NCI-H510A treated with DMSO at 0.1 percent for 48 hours (cell line): Measurements from ENCODE around the gene CSRP1.

Experiments used
- DNase-seq: peaks from one replicate; lab custom pipeline; 2025; lab: John Stamatoyannopoulos, UW

Gene CSRP1

DNA sequence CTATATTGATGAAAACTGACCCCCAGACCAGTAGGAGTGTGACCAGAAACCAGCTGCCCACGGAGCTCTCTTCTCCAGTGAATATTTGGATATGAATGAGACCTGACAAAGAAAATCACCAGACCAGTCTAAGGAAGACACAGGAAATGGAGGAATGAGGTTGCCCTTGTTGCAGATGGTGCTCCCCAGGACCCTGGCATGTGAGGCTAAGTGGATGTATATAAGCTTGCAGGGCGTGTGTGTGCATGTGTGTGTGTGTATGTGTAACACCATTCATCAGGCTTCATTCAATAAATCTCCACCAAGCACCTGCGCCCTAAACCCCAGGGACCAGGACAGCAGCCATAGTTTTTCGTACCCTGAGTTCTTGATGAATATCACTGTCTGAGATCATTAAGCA lies 52.3 kb downstream of the CSRP1 start:
- no peak for DNase-seq

DNA sequence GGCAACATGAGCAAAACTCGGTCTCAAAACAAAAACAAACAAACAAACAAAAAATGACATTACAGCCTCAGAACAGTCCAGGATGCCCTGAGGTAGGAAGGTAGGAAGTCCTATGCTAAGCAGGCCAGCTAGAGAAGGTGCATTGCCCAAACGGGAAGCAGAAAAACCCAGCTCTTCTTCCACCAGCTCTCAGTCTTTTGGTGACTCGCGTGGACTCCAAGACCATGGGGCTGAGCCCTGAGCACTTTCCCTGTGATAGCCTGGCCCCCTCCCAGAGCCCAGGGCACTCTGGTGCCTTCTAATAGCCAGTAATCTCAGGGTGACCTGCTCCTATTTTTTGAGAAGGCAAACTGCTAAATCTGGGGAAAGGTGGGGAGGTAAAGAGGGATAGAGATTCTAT lies 54.1 kb downstream of the CSRP1 start:
- no peak for DNase-seq

DNA sequence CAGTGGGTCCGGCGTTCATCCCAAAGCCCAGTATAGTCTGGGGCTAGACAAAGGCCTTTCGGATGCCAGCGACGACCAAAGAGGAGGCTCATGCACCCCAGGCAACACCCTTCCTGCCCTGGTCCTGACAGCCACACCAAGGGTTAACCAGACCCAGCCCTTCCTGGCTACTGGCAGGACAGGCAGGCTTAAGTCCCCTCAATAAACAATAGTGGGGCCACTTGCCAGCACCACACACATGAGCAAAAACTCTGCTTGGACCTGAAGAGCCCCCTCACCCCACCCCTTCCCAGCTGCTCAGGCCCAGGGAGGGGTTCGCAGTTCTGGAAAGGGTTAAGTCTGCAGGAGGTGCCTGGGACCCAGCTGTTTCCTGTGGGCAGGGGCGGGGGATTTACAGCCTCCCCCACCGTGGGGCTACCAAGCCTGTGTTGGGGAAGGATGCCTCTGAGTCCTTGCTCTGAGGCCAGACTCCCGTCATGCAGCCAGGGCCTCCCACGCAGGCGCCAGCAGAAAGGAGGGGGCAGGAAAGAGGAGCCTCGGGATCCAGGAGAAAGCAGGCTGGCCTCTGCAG lies 56.1 kb downstream of the CSRP1 start:
- no peak for DNase-seq

DNA sequence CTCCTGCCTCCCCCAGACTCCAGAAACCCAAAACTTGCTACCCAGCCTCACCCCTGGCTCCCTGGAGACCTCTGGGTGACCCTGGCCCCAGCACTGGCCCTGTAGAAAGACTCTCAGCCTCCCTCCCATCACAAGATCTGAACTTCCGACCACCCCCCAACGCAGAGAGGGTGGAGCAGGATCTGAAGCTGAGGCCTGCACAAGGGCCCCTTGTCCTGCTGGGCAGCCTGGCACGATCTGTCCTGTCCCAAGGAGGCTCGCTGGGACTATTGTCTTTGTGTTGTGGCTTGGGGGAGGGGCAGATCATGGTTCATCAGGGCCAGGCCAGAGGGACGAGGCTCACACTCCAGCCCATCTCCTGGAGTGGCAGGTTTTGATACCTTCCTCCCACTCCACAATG lies 57.9 kb downstream of the CSRP1 start:
- no peak for DNase-seq

DNA sequence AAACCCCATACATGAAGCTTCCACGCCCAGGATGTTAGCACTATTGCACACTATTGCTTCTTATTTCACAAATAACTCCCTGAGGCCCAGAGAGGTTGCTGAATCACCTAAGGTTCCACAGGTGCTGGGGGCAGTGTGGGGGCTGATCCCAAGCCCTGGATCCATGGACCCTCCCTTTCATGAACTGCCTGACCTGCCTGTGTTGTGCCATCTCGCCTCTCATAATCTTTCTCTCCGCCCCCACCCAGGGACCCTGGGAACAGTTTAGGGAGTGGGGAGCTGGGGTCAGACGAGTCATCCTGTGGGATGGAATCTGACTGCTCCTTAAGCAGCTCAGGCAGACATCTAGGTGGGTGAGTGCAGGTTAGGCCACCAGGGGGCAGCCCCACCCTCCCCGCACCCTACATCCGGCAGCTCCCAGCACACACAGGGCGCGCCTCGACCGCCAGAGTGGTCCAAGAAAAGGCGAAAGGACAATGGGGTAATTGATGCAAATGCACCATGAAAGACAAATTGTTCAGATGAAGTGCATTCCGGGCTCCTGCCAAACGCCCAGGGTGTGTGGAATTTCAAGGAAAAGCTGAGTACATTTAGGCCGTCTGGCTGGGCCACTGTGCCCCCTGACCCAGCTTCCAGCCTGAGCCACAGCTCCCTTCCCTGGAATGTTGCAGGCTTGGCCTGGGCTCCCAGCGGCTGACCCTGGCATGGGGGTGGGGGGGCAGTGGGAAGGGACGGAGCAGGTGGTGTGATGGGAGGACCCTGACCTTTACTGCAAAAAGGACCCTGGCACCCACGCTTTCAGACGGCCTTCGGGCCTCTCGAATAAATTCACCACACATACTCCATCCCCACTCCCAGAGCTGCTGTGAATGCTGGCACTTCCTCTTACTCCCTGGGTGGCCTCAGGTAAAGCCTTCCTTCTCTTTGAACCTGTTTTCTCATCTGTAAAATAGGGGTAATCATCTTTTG lies 58.7 kb downstream of the CSRP1 start:
- peak; percentile 65 for DNase-seq

DNA sequence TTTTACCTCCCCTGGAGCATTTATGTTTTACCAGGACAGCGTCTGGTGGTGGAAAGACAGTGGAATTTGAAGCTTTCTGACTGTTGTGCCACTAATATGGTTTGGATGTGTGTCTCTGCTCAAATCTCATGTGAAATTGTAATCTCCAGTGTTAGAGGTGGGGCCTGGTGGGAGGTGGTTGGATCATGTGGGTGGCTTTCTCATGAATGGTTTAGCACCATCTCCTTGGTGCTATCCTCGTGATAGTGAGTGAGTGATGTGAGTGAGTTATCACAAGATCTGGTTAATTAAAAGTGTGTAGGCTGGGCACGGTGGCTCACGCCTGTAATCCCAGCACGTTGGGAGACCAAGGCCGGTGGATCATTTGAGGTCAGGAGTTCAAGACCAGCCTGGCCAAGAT lies 61.6 kb downstream of the CSRP1 start:
- no peak for DNase-seq

DNA sequence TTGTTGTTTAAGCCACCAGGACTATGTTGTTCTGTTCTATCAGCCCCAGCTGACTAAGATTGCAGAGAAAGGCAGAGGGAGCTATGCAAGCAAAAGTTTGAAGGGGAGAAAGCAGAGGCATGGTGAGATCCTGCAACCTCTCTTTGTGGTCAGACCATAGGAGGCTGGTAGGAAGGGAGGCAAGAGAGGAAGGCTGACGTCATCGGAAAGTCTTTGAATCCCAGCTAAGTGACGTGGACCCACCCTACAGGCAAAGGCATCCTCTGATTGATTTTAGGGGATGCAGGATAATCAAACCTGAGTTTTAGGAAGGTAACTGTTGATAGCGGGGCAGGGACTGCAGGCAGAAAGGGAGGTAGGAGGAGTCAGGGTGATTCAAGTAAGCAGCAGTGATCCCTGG lies 62.1 kb downstream of the CSRP1 start:
- DNase-seq = no peak

DNA sequence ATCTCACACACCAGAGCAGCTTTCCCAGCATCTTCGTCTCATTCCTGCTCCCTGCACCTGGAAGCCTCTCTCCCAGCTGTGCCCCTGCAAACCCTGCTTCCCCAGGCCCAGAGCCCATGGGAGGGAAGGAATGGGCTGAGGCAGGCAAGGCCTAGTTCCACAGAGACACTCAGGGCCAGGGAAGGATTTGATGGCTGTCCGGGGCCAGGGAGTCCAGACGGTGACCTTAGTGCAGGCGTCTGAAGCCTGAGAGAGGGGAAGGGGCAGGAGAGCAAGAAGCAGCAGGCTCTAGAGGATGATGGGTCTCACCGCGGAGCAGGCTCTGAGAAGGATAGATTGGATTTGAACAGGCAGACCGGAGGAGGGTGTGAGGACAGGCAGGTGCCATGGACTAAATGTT lies 63.2 kb downstream of the CSRP1 start:
- no peak for DNase-seq

DNA sequence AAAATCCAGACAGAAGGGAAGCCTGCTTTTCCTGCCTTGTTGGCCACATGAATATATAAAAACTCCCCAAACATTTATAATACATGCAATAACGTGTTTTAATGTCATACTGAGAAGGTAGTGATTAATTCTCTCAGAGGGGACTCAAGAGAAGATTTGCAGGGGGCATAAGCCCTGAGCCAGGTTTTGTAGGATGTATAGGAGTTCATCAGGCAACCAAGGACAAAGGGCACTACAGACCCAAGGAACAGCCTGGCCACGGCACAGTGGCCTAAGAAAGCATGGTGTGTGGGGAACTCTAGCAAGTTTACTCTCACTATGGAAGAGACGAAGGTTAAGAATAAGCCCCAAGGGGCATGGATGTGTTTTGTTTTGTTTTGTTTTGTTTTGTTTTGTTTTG lies 70.0 kb downstream of the CSRP1 start:
- no peak for DNase-seq

DNA sequence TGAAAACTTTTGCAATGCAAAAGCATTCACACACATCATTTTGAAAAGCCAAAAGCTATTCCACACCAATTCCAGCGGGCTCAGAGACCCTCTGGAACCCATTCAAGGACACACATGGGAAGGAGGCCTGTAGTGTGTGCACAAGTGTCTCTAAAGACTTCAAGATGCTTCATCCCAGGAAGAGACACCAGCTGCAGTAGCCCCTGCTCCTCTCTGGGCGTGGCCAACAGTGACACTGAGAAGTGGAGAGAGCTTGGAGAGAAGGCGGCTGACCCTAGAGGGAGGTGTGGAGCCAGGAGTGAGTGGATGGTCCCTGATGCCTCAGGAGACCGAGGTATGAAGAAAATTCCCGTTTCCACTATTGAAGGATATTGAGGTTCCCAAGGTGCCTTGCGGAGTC lies 70.5 kb downstream of the CSRP1 start:
- peak; percentile 63 for DNase-seq

DNA sequence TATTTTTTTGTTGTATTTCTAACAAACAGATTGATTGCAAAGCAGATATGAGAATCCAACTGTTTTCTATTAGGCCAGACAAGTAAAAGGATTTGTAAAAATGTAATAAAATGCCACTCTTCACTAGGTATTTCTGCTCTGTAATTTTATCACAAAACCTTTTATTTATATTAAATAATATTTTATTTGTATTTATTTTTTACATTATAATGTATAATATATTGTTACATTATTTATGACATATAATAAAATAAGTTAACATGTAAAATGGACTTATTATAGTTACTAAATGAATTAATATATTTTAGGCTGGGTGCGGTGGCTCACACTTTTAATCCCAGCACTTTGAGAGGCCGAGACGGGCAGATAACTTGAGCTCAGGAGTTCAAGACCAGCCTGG lies 72.7 kb downstream of the CSRP1 start:
- DNase-seq = no peak

DNA sequence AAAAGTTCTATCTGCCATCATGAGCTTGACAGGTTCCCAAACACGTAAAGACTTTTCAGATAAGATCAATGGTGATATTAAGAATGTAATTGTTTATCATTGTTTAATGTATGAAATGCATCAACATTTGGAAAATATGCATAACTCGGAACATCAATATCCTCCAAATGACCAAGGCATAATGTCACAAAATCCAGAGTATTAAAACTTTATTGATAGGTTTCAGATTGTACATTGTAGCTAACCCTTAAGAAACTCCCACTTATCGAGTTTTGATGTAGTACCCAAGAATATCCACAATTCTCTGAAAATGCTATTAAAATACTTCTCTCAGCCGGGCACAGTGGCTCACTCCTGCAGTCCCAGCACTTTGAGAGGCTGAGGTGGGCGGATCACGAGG lies 73.3 kb downstream of the CSRP1 start:
- no peak for DNase-seq
